ENCODE measurements around the gene PDE4D. TPM values are rescaled to one million over a fixed set of nuclear protein-coding genes. Genes with fewer than 3 reads are reported as not detected.

Gene PDE4D
- total and polyA plus RNA-seq, 4 donors = 12.8 to 167 (median 44.5) TPM

- no peak for DNase-seq
- no peak for TF ChIP-seq CTCF (IDR thresholded peaks at IDR 0.05; ENCODE audit: control extremely low read depth, extremely low read depth)
Measured at GRCh38 chr5:59517926-59518585, 375.5 kb downstream of the PDE4D start.

GRCh38 chr5:59516161-59516560 is 377.4 kb downstream of the PDE4D start:
- no peak for DNase-seq
- Histone ChIP-seq H3K4me3 (no peak overlapping the region), H3K27me3 (ENCODE audit: control insufficient read depth in 3 of 3, insufficient read depth in 3 of 3, low read length in 2 of 3) (no peaks in the 10 kb centered on the region), H3K36me3 (ENCODE audit: control insufficient read depth in 4 of 4, insufficient read depth in 4 of 4, low read length in 4 of 4) (no peaks in the 10 kb centered on the region), H3K9me3 (ENCODE audit: control insufficient read depth in 4 of 4, insufficient read depth in 3 of 4, low read length in 3 of 4) (no peaks in the 10 kb centered on the region), H3K9ac (ENCODE audit: insufficient read depth in 1 of 2, low read length in 2 of 2) (no peak overlapping the region), H3K4me1 (ENCODE audit: control insufficient read depth in 5 of 5, insufficient read depth in 5 of 5, low read length in 5 of 5) (peaks cover 0 to 2% (median 0%) of the 10 kb centered on the region in 5 donors), H3K27ac (ENCODE audit: low read depth in 1 of 2, low read length in 1 of 2) (no peak overlapping the region)
- no peak for TF ChIP-seq CTCF (IDR thresholded peaks at IDR 0.05; ENCODE audit: control extremely low read depth, extremely low read depth)
- ATAC-seq (ENCODE audit: insufficient read depth, low FRiP score) = no peak
- WGBS, 2 donors = 90 to 93% methylated on average over 3 of the region's 3 CpGs

More at GRCh38 chr5:59517926-59518585, 375.5 kb downstream of the PDE4D start:
- WGBS, 2 donors = 69 to 81% methylated on average over 3 of the region's 3 CpGs
- Histone ChIP-seq H3K4me1 (ENCODE audit: control insufficient read depth in 5 of 5, insufficient read depth in 5 of 5, low read length in 5 of 5) (peaks cover 0 to 2% (median 0%) of the 10 kb centered on the region in 5 donors), H3K27me3 (ENCODE audit: control insufficient read depth in 3 of 3, insufficient read depth in 3 of 3, low read length in 2 of 3) (no peaks in the 10 kb centered on the region), H3K36me3 (ENCODE audit: control insufficient read depth in 4 of 4, insufficient read depth in 4 of 4, low read length in 4 of 4) (no peaks in the 10 kb centered on the region), H3K9me3 (ENCODE audit: control insufficient read depth in 4 of 4, insufficient read depth in 3 of 4, low read length in 3 of 4) (no peaks in the 10 kb centered on the region), H3K9ac (ENCODE audit: insufficient read depth in 1 of 2, low read length in 2 of 2) (no peak overlapping the region), H3K4me3 (no peak overlapping the region), H3K27ac (ENCODE audit: low read depth in 1 of 2, low read length in 1 of 2) (no peak overlapping the region)
- ATAC-seq (ENCODE audit: insufficient read depth, low FRiP score) = no peak

- ATAC-seq (ENCODE audit: insufficient read depth, low FRiP score) (no peak), DNase-seq (peak in 2 of 3 donors; percentile 42 to 61)
- Histone ChIP-seq H3K36me3 (ENCODE audit: control insufficient read depth in 4 of 4, insufficient read depth in 4 of 4, low read length in 4 of 4) (no peaks in the 10 kb centered on the region), H3K9ac (ENCODE audit: insufficient read depth in 1 of 2, low read length in 2 of 2) (no peak overlapping the region), H3K4me1 (ENCODE audit: control insufficient read depth in 5 of 5, insufficient read depth in 5 of 5, low read length in 5 of 5) (no peaks in the 10 kb centered on the region), H3K27ac (ENCODE audit: low read depth in 1 of 2, low read length in 1 of 2) (no peak overlapping the region), H3K4me3 (no peak overlapping the region), H3K27me3 (ENCODE audit: control insufficient read depth in 3 of 3, insufficient read depth in 3 of 3, low read length in 2 of 3) (no peaks in the 10 kb centered on the region), H3K9me3 (ENCODE audit: control insufficient read depth in 4 of 4, insufficient read depth in 3 of 4, low read length in 3 of 4) (no peaks in the 10 kb centered on the region)
- WGBS, 2 donors = 75 to 82% methylated on average over 1 of the region's 1 CpG
- peak; percentile 3 for TF ChIP-seq CTCF (IDR thresholded peaks at IDR 0.05; ENCODE audit: control extremely low read depth, extremely low read depth)
Measured at GRCh38 chr5:59506285-59506877, 387.1 kb downstream of the PDE4D start.

Data from lung (tissue), 12 donors.